Ramos (cell line): ENCODE measurements around the gene FYCO1.
"Not testable (repeated sequence)": the region's sequence is repeated elsewhere in the genome, so short reads cannot be mapped to it uniquely, and the experiment has no call there.

Experiments used
- in situ Hi-C: fragments of 300-500 bp; cut with MboI; formaldehyde crosslinking; loops from one replicate; pipeline ENCODE4 v1.14.3; 2022; ENCODE audit warnings: low sequenced_read_pairs; ENCODE audit not compliant: unreplicated experiment

The FYCO1 gene

GRCh38 chr3:46012246-46012645 is 16.6 kb upstream of the FYCO1 start:
- in situ Hi-C loops = no loop called here

- in situ Hi-C loops = no loop called here
These were observed 15.0 kb upstream of the FYCO1 start for GRCh38 chr3:46010519-46011113.

- in situ Hi-C loops = no loop called here
These were observed 12.4 kb upstream of the FYCO1 start for GRCh38 chr3:46008058-46008457.

- in situ Hi-C loops = no loop called here
These were observed 11.7 kb upstream of the FYCO1 start for GRCh38 chr3:46007280-46007679.

GRCh38 chr3:46006238-46007032 is 10.8 kb upstream of the FYCO1 start:
- in situ Hi-C loops = no loop called here

- in situ Hi-C loops = not testable (repeated sequence)
These were observed 8.1 kb upstream of the FYCO1 start for GRCh38 chr3:46003706-46004105.

GRCh38 chr3:46001178-46001577 is 5.6 kb upstream of the FYCO1 start:
- in situ Hi-C loops = no loop called here

- in situ Hi-C loops = no loop called here
These were observed 2.3 kb upstream of the FYCO1 start for GRCh38 chr3:45997942-45998341.

GRCh38 chr3:45997499-45997898 is 1.9 kb upstream of the FYCO1 start:
- in situ Hi-C loops = not testable (repeated sequence)

GRCh38 chr3:45994419-45995235 is 997 bp downstream of the FYCO1 start:
- in situ Hi-C loops = no loop called here

GRCh38 chr3:45993421-45994027 is 2.1 kb downstream of the FYCO1 start:
- in situ Hi-C loops = no loop called here

GRCh38 chr3:45992821-45993221 is 2.8 kb downstream of the FYCO1 start:
- in situ Hi-C loops = no loop called here

- in situ Hi-C loops = no loop called here
These were observed 3.4 kb downstream of the FYCO1 start for GRCh38 chr3:45992133-45992729.

GRCh38 chr3:45991341-45991740 is 4.3 kb downstream of the FYCO1 start:
- in situ Hi-C loops = no loop called here

GRCh38 chr3:45990181-45990580 is 5.4 kb downstream of the FYCO1 start:
- in situ Hi-C loops = no loop called here

GRCh38 chr3:45988804-45989203 is 6.8 kb downstream of the FYCO1 start:
- in situ Hi-C loops = no loop called here

GRCh38 chr3:45988362-45988761 is 7.3 kb downstream of the FYCO1 start:
- in situ Hi-C loops = no loop called here

- in situ Hi-C loops = no loop called here
These were observed 8.0 kb downstream of the FYCO1 start for GRCh38 chr3:45987368-45988291.

- in situ Hi-C loops = no loop called here
These were observed 9.2 kb downstream of the FYCO1 start for GRCh38 chr3:45986303-45986982.
